HG03520 (cell line): ENCODE results near the gene CDC42EP5.

ENCODE experiments used
- ATAC-seq: cut with Tn5 transposase; IDR thresholded peaks from one replicate; pipeline ENCODE4 v1.9.1; 2021; ENCODE audit warnings: mild to moderate bottlenecking, moderate library complexity; ENCODE audit not compliant: unreplicated experiment

Gene CDC42EP5

DNA sequence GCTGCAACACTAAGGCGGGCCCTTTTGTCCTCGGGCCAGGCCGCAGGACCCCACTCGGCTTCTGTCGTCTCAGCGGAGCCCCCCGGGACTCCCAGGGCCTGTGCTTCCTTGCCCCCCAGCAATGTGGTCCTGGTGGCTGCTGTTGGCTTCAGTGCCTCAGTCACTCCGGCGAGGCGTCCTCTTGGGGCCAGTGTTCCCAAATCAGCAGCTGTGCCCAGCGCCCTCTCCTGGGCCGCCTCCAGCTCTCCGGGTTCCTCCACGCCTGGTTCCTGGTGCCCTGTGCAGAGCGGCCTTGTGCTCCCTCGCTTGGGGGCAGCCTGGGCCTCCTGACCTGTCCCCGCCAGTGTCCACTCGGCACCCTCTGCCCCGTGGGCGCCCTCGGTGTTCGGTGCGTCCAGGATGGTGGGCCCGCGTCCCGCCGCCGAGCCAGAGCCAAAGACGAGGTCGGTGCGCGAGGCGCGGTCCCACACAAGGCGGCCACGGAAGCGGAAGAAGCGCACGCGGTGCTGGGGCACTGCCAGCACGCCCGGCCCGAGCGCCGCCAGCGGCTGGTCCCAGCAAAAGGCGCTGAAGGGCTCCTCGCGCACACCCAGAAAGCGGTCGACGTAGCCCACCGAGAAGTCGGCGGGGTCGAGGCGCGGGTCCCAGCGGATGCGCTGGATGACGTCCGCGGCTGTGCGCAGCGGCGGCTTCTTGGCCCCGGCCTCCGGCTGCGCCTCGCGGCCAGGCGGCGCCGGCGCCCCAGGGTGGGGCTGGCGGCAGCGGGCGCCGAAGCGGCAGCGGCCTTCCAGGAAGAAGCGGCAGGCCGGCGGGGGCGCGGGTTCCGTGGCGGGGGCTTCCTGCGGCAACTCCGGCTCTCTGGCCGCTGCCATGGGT lies 10.2 kb downstream of the CDC42EP5 start:
- peak; percentile 6 for ATAC-seq

DNA sequence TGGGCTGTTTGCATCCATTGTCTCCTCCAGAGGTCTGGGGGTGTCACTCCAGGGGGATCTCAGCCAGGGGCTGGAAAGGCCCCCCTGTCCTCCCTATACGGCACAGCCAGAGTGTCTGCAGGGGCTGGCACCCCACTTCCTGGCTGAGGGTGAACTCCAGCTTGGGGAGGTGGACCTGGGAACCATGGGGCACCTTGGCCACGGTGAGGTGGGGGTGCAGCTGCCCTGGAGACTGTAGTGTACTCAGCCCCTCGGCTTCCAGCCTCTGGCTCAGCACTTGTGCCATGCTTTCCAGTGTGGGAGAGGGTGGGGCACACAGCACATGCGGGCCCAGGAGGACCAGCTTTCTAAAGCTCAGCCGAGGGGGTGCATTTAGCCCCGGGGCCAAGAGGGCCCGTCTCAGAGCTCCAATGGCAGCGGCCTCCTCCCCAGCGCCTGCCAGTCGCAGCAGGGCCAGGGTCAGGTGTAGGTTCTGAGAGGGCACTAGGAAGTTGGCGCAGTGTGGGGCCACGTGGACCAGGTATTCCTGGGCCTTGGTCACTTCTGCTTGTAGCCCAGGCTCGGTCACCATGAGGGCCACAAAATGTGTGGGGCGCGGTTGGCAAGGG lies 10.9 kb downstream of the CDC42EP5 start:
- no peak for ATAC-seq

DNA sequence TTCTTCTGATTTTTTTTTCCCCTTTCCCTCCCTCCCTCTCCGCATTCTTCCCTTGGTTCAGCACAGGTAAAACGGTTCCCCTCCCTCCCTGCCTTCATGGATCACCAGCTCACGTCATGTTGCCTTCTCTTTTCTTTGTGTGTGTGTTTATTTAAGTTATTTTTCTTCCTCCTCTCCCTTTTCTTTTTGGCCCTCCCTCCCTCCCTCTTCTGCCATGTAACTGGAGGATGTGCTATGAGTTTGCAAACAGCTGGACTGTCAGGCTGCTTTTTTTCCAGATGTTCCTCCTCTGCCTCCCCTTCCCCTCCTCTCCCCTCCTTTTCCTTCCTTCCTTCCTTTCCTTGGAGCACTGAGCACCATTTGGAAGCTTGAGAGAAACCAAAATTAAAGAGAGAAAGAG lies 11.5 kb downstream of the CDC42EP5 start:
- no peak for ATAC-seq

DNA sequence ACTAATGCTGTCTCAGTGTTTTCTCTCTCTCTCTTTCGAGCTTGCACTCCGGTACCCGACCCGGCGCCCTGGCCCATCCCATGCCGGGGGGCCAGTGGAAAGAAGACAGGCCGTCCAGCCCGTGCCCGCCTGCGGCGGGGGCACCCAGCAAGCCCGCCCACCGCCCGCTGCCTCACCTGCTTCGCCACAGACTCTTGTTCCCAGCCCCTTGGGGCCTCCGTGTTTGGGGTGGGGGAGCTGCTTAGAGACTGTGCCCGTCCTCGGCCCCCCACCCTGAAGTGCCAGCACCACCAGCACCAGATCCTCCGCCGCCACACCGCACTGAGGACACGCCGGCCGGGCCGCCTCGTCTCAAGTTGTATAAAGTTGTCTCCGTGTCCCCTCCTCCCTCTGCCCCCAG lies 11.9 kb downstream of the CDC42EP5 start:
- ATAC-seq: no peak

DNA sequence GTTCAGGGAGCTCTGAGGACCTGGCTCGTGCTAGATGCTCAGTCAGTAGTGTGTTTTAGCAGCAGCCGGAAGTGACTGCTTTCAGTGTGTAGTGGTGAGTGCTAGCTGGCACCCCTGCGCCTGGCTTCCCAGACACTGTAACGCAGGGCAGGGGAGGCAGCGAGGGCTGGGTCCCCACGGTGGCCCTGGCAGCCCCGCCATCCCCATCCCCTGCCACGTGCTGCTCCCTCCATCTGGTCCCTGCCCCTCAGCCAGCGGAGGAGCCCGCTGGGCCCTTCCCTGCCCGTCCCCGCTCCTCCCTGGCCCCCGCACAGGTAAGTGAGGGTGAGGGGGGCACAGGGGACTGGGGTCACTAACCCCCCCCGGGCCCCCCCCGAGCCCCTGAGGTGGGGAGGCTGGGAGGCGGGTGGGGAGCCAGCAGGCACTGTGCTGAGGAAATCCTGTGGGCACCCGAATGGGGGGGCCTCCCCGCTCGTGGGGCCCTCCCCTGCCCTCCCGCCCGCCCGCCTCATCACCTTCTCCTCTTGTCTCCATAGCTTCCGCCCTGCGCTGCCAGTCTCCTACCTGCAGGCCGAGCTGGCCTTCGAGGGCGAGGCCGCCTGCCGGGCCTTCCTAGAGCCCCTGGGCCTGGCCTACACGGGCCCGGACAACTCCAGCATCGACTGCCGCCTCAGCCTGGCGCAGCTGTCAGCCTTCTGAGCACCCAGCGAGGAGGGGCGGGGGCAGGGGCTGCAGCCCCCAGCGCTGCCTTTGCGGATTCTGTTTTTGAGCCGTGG lies 12.7 kb downstream of the CDC42EP5 start:
- ATAC-seq: no peak

DNA sequence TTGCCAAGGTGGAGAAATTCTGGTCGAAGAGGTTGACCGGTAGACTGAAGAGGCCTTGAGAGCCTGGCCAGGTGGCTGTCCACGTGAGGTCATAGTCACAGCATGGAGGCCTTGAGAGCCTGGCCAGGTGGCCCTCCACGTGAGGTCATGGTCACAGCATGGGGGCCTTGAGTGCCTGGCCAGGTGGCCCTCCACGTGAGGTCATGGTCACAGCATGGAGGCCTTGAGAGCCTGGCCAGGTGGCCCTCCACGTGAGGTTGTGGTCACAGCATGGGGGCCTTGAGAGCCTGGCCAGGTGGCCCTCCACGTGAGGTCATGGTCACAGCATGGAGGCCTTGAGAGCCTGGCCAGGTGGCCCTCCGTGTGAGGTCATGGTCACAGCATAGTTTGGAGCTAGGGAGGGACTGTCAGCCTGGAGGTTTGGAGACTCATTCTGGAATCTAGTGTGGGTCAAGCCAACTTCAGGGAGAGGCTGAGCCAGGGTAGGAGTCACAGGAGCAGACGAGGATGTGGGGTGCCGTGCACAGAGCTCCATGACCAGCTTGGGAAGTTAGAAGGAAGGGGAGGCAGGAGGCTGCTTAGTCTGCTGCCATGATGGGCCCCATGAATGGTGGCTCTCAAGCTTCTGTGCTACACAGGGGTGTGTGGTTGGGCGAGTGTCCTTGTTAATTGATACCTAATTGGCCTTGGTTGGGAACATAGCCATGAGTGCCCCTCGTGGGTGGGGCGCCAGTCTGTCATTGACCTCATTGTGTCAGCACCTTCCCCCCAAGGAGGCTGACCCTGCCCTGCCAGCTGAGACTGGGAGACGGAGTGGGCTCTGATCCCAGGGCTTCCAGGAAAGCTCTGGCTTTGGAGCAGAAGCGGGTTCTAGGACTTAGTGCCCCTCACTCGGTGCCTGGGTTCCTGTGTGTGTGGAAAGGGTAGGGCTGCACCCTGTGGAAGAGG lies 13.5 kb downstream of the CDC42EP5 start:
- ATAC-seq: no peak

DNA sequence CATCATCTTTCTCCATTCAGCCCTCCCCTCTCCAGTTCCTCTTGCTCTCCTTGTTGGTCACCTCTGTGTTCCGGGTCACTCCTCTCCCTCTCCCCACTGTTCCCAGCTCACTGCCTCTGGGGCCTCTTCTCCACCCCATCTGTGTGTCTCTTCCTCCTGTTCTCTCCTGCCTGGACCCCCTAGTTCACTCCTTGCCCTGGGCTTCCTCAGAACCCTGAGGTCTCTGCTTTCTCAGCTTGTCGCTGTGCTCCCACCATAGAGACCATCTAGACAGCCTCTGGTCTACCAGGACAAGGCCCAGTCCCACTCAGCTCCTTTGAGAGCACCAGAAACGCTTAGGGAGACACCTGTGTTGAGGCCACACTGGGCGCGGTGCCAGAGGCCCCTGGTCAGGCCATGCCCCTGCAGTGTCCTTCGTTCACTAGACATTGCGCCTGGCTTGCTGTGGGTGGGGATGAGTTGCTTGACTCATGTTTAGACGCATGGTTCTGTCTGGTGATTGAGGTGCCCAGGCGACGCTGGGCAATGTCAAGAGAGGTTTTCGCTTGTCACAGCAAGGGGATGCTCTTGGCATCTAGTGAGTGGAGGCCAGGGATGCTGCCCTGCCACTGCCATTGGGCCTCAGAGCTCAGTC lies 14.3 kb downstream of the CDC42EP5 start:
- ATAC-seq: no peak

DNA sequence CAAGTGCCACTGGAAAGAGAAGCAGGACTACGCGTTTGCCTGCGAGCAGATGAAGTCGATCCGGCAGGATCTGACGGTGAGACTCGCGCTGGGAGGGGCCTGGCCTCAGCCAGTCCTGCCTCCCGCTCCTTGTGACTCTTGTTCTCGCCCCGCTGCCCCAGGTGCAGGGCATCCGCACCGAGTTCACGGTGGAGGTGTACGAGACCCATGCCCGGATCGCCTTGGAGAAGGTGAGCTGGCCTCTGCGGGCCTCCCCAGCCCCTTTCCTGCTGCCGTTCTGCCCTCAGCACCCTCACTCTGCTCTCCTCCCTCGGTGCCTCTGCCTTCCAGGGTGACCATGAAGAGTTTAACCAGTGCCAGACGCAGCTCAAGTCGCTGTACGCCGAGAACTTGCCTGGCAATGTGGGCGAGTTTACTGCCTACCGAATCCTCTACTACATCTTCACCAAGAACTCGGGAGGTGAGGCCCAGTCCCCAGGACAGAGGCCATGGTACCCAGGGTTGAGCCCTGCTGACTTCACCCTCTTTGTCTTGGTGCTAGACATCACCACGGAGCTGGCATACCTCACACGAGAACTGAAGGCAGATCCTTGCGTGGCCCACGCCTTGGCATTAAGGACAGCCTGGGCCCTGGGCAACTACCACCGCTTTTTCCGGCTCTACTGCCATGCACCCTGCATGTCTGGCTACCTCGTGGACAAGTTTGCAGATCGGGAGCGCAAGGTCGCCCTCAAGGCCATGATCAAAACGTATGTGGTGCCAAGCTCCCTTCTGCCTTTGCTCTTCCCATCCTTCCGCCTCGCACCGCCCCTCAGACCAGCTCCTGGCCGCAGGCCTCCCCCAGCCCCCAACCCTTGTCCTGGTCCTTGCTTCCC lies 15.1 kb downstream of the CDC42EP5 start:
- ATAC-seq: no peak

DNA sequence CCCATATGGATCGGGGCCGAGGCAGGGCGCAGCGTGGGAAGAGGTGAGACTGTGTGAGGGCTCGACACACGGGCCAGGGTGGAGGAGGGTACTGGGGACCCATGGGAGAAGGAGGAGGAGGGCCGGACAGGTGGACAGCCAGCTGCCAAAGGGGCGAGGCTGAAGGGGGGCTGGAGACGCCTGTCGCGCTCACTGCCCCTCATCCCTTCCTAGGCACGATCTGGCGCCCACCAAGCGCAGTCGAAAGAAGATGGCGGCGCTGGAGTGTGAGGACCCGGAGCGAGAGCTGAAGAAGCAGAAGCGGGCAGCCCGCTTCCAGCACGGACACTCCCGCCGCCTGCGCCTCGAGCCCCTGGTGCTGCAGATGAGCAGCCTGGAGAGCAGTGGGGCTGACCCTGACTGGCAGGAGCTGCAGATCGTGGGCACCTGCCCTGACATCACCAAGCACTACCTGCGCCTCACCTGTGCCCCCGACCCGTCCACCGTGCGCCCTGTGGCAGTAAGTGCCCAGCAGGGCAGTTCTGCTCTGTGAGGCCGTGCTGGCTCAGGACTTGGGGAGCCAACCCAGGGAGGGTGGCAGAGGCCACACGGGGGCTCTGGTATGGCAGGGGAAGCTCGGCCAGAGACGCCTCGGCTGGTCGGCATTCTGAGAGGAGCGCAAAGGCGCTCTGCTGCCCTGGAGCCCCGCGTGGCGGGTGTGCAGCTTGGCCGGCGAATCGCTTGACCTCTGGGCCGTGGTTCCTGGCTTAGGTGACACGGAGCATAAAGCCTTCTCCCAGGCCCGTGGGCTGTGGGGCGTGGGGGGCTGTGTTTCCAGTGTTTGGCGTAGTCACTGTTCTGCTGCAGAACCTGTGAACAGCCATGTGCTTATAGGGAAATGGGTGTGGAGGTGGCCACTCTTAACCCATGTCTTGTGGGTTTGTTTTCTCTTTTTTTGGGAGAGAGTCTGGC lies 16.4 kb downstream of the CDC42EP5 start:
- no peak for ATAC-seq

DNA sequence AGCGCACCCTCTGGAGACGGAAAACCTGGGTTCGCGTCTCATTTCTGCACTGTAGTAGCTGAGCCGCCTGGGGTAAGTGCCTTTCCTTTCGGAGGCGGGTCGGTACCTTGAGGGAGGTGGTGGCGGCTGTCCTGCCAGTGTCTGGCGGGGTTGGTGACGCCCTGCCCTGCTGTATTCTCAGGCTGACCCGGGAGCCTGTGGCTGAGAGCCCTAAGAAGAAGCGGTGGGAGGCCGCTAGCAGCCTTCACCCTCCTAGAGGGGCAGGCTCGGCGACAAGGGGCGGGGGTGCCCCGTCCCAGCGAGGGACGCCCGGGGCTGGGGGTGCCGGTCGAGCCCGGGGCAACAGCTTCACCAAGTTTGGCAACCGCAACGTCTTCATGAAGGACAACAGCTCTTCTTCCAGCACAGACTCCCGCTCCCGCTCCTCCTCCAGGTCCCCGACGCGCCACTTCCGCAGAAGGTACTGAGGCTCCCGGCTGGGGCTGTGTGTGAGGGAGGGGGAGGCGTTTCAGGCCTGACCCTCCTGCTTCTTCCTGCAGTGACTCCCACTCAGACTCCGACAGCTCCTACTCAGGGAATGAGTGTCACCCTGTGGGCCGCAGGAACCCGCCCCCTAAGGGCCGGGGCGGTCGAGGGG lies 17.2 kb downstream of the CDC42EP5 start:
- ATAC-seq: no peak

DNA sequence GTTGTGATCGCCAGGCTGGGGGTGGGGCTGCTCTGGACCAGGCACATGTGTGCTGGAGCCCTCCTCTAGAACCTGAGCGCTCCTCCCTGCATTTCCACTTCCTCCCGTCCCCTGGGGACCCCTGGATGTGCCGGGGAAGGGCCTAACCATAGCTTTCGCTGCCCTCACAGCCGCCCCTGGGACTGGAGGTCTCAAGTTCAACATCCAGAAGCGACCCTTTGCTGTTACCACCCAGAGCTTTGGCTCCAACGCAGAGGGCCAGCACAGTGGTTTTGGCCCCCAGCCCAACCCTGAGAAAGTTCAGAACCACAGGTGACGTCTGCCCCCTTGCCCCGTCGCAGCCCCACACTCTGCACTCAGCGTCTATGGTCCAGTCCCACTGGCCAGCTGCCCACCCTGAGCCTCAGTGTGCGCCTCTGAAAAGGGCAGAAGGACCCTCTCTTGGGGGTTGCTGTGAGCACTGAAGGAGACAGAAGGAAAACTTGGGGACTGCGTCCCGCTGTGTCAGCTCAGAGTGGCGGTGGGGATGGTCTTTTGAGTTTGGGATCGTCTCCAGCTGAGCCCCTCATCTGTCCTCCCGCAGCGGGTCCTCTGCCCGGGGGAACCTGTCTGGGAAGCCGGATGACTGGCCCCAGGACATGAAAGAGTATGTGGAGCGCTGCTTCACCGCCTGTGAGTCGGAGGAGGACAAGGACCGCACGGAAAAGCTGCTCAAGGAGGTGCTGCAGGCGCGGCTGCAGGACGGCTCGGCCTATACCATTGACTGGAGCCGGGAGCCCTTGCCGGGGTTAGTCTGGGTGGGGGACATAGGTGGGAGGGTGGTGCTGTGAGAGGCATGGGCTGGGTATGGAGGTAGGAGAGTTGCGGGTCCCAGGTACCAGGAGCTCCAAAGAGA lies 18.1 kb downstream of the CDC42EP5 start:
- ATAC-seq: no peak

DNA sequence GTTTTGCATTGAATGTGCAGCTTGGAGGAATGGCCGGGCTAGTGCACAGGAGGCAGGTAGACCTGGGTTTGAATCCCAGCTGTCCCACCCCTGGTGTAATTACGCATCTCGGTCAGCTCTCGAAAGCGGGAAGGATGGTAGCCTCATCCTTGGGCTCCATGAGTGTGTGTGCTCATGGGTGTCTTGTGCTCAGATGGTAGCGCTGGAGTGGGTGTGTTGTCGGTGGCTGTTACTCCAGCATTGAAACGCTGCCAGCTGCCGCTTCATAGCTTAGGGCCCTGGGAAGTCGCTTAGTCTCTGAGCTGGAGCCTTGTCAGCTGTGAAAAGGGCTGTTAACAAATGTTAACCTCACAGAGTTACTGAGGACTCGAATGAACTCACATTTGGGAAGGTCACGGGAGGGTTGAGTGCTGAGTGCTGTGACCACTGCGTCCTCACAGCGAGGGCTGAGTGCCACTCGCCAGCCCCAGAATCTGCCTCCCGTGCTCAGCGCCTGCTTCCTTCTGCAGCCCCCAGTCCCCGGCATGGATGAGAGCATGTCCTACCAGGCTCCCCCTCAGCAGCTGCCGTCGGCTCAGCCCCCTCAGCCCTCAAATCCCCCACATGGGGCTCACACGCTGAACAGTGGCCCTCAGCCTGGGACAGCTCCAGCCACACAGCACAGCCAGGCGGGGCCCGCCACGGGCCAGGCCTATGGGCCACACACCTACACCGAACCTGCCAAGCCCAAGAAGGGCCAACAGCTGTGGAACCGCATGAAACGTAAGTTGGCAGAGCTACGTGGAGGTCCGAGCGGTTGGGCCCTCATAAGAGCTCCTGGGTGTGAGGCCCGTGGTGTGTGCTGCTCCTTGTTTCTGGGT lies 18.9 kb downstream of the CDC42EP5 start:
- no peak for ATAC-seq

DNA sequence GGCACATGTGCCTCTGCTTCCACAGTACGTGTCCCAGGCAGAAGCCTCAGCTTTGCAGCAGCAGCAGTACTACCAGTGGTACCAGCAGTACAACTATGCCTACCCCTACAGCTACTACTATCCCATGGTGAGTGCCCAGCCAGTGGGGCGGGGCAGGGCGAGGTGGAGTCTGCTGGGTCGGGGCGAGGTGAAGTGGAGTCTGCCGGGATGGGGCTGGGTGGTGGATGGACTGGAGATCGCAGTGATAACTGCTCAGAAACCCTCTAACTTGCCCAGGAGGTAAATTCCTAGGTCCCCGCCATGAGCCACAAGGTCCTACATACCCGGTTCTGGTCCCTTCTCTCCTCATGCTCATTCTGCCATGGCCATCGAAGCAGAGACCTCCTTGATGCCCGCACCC lies 20.5 kb downstream of the CDC42EP5 start:
- no peak for ATAC-seq

DNA sequence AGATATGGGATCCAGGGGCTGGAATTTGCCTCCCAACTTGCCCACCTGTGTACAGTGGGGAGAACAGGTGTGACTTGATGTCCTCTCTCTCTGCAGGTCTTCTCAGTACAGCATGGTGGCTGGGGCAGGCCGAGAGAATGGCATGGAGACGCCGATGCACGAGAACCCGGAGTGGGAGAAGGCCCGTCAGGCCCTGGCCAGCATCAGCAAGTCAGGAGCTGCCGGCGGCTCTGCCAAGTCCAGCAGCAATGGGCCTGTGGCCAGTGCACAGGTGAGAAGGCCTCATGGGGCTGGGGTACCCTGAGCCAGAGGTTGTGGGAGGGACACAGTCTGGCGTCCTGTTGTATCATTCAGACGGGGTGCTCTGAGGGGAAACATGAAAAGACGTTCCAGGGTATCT lies 21.1 kb downstream of the CDC42EP5 start:
- ATAC-seq: no peak

DNA sequence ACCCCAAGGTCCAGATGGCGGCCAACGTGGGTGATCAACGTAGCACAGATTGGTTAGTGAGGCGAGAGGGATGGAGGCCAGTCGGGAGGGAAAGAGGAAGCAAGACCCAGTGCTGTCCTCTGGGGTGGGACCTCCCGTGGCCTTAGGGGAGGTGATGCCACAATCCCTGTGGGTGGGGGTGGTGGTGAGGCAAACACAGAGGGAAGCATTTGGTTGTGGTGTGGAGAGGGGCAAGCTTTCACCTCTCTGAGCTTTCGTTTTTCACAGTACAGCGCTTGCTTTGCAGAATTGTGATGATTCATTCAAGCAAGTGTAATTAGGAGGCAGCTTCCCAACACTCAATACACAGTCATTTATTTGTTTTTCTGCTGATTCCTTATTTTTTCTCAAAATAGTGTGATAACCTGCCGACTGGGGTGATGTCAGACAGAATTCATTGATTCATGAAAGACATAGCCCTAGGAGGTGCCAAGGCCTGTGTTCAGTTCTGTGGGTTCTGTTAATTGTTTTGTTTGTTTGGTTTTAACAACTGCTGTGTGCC lies 21.7 kb downstream of the CDC42EP5 start:
- ATAC-seq: no peak
